Cerebellar cortex (tissue), 1 donor: ENCODE measurements around the gene ARHGAP8.

Experiments
- DNase-seq: peaks from one replicate; pipeline ENCODE4 v3.0.0-alpha.2; 2015; ENCODE audit warnings: low spot score

Gene ARHGAP8

DNA sequence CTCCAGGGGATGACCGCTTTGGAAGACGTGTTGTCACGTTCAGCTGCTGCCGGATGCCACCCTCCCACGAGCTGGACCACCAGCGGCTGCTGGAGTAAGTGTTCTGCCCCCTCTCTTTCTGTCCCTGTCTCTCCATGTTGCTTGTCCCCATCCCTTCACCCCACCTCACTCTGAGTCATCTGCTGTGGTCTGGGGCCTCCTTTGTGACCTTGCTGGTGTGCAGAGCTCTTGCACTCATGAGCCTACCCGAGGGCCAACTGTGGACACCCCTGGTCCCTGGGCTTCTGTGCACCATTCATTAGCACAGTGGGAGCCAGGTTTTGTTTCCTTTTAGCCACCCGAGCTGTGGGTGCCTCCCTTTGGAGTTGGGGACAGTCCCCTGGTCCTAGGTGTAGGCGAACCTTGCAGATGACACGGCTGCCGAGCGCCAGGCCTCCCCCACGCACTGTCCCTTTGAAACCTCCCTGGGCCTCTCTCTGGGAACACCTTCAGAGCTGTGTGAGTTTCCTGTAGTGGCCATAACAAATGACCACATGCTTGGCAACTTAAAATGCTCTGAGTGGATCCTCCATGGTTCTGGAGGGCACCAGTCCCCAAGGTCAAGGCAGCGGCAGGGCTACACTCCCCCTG is 49.8 kb downstream of the ARHGAP8 start:
- DNase-seq: no peak

DNA sequence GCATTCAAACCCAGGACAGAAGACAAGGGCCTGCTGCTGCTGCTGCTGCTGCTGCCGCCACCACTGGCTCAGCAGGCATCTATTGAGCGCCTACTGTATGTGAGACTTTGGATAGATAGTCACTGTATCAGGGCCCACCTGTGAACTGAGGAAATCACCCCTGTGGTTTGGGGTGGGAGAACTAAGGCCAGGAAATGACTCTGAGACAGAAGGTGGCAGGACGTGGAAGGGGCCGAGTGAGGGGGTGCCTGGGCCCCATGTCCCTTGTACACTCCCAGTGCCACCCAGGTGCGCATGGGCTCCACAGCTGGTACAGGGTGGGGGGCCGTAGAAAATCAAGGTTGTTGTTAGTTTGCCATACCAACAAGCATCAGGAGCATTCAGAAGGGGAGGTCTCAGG is 50.6 kb downstream of the ARHGAP8 start:
- no peak for DNase-seq

DNA sequence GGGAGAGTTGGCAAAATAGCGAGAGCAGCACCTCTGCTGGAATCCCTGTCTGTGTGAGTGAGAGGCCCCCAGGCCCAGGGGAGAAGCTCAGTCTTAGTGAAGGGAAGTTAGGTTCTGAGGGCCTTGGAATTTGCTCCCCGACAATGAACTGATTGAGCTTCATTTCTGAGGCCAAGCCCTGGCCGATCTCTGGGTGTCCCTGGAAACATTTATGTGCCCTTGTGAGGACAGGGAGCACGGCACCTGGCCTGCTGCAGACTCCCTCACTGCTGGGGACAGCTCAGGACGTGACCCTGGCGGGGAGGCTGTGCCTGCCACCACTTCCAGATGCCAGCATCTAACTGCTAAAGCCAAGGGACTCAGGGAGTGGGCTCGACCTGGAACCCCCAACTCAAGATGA is 52.0 kb downstream of the ARHGAP8 start:
- no peak for DNase-seq

DNA sequence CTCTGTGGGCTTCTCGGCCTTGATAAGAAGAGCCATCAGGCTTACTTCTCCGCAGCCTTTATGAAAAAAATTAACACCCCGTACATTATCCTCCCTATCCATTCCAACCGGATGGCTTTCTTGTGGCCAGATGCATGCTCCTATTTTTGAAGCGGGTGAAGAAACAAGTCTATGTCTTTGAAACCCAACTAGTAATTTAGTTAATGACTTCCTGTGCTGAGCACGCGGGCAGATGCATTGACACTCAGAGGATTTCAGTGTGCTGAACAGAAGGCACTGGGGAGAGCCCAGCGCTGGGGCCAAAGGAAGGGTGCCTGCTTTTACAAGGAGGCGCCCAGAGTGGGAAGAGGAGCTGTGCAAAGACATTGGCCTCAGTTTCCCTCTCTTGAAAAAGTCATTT is 53.3 kb downstream of the ARHGAP8 start:
- no peak for DNase-seq

DNA sequence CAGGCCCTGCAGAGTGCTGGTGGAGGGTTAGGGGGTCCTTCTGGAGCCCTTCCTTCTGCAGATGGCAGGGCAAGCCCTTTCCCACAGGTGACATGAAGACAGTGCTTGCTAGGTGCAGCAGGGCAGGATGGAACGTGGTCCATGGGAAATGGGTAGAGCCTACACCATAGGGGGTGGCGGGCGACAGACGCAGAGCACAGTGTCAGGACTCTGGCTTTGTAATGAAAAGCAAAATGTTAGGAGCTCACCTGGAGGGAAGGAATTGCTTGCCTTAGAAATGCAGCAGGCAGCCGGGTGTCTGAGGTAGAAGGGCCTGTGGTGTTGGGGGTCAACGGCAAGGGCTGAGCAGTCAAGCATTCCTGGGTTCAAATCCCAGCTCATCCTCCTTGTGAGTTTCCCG is 54.9 kb downstream of the ARHGAP8 start:
- no peak for DNase-seq

DNA sequence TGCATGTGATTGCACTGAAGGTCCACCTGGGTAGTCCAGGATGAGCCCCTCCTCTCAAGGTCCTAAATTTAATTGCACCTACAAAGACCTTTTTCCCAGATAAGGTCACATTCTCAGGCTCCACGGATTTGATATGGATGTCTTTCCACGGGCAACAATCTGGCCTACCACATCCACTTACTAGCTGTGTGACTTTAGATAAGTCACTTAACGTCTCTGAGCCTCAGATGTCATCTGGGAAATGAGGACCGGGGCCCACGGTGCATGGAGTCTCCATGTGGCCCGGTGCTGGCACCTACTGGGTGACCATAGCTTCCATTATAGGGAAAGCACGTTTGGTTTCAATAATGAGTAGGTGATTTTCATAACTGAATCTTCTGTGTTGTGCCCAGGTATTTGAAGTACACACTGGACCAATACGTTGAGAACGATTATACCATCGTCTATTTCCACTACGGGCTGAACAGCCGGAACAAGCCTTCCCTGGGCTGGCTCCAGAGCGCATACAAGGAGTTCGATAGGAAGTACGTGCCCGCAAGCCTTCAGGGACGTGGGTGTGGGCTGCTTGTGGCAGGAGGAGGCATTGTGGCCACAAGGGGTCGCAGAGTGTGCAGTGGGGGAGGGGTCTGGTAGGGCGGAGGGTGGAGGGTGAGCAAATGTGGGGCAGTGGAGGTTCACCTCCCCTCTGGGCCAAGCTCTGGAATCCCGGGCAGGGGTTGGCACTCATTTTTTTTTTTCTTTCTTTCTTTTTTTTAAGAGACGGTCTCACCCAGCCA is 55.7 kb downstream of the ARHGAP8 start:
- DNase-seq: no peak

DNA sequence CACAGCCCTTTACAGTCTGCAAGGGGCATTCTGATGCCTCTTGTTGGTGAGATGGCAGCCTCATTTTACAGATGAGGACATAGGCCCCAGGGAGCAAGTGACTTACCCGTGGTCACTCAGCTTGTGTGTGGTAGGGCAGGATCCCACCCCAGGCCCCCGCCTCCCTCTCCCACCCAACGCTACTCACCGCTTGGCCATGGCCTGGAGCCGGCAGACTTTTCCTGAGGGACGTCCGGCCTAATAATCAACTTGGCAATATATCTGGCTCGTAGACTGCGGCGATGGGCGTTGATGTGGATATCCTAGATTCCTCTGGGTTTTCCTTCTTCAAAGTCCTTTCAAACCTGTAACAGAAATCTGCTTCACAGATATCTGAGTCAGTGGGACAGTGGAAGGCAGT is 57.1 kb downstream of the ARHGAP8 start:
- no peak for DNase-seq

DNA sequence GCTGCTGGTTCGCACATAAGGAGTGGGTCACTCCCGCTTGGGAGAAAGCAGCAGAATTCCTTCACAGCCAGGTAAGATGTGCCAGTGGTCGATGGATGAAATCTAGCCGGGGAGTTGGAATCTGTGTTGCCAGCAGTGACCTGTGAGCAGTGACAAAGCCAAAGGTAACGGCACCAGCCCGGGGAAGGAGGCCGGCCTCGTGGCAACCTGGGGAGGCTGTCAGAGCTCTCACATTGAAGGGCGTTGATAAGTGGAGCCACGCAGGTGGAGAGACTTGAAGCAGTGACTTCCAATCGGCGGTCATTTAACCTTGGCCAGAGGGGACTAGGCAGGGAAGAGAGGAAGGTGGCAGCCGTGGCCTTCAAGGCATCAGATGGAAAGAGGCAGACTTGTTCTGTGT is 58.8 kb downstream of the ARHGAP8 start:
- no peak for DNase-seq

DNA sequence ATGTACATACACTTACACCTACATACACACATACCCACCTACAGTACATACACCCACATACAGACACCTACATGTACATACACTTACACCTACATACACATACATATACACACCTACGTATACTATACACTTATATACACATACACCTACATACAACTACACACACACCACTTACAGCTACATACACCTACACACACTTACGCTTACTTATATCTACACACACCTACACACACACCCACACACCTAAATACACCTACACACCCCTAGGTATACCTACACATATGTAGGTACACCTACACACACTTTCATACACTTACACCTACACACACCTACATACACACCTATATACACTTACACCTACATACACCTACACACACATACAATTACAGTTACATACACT is 61.0 kb downstream of the ARHGAP8 start:
- no peak for DNase-seq

DNA sequence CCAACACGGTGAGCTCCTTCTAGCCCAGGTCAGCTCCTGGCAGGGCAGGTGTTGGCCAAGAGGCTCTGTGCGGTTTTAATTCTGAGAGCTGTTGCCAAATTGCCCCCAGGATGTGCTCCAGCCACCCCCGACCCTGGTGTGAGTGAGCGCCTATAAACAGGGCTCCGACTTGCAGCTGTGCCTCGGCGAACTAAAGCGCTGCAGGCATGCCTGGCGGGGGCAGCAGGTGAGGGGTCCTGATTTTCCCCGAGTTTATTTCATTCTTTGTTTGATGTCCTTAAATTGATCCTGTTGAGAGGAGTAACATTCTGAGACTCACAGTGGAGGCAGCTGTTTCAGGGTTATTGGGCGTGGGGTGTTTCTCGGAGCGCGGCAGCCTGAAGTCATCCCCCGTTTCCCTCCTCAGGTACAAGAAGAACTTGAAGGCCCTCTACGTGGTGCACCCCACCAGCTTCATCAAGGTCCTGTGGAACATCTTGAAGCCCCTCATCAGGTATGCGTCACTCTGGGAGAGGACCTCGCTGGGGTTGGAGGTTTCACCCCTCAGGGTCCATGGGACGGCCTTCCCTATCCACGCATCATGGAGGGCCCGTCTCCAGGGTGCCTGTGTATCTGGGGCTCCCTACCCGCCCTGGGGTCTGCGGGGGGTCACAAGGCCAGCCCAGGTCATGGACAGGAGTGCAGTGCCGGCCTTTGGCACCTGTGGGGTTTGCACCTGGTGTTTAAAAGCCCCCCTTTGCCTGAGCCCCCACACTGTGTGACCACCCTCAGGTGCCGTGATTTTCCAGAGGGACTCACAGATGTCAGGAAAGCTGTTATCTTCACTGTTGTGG is 62.1 kb downstream of the ARHGAP8 start:
- DNase-seq: no peak

DNA sequence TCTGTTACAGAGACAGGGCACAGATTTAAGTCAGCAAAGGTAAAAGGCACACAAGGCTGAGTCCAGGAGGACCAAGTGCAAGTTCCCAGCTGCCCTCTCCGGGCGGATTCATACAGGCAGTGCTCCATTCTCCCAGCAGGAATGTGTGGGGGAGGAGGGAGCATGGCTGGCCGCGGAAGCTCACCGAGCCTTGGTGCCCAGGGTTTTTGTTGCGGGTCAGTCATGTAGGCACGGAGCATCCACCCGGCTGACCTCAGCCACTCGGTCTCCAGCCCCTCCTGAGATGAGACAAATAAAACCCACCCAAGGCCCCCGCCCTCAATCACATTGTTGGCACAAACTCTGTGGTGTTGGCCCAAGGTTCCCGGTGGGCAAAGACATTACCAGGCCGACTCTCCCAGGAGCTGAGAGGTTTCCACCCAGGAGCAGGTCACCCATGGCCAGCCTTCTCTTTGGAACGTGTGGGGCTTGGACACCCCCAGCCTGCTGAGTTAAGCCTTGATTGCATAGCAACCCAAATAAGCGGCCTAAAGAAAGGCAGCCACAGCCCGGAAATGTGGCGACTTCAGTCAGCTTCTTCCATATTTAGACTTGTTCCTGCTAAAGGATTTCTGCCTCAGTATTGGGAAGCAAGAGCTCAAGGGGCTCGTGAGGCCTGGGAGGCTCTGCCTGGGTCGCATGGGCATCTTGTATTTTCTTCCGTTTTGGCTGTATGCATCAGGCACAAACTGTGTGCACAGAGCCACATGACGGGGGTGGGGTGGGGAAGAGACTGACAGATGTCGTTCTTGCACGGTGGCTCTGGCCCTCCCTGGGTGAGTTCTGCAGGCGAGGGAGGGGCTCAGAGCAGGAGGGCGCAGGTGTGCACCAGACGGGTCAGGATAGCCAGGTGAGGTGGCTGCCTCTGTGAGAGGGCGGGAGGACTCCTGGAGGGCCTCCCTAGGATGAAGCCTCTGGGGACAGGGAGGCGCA is 63.0 kb downstream of the ARHGAP8 start:
- no peak for DNase-seq

DNA sequence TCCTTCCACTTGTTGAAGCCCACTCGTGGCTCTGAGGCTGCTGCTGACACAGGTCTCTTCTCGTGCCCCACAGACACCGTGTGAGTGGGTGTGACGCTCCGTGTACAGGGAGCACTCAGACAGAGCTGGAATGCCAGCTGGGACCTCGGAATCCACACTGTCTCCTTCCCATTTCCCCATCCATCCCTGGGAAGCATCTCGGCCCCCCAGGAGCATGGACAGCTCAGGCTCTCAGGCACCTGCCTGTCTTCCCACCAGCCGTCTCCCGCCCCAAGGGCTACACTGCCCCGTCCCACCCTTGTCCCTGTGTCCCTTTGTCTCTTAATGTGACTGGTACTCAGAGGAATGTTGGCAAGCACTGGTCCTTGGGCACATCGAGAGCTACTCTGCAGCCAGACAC is 63.8 kb downstream of the ARHGAP8 start:
- no peak for DNase-seq

DNA sequence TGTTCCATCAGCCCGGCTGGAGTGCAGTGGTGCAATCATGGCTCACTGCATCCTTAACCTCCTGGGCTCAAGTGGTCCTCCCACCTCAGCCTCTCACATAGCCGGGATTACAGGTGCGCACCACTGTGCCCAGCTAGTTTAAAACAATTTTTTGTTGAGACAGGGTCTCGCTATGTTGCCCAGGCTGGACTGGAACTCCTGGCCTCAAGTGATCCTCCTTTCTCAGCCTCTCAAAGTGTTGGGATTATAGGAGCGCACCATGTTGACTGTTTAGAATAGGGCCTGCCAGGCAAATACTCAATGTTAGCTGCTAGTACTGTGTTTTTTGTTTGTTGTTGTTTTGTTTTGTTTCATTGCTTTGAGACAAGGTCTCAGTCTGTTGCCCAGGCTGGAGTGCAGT is 66.4 kb downstream of the ARHGAP8 start:
- no peak for DNase-seq

DNA sequence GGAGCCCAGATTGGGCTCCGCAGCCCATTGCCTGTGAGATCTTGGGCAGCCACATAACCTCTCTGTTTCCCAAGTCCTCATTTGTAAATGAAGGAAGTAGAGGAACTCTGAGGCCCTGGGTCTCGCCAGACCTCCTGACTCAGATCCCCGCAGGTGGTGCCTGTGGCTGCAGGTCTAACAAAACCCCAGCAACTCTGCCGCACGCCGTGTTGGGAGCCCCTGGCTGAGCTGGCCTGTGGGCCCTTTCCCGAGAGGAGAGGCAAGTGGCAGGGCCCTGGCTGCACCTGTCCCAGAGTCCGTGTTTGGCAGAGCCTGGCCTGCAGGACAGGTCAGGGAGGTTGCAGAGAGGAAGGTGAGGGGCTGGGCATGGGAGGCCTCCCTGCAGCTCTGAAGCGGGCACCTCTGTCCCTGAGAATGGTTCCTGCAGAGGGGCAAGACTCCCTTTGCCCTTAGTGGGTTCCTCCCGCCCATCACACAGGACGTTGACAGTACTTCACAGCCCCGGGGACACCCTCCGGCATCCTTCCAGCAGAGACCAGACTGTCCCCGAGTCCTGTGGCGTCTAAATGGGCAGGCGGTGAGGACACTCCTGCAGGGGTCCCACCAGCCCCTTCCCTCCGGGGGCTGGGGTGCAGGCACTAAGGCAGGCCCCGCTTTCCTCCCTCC is 67.7 kb downstream of the ARHGAP8 start:
- no peak for DNase-seq

DNA sequence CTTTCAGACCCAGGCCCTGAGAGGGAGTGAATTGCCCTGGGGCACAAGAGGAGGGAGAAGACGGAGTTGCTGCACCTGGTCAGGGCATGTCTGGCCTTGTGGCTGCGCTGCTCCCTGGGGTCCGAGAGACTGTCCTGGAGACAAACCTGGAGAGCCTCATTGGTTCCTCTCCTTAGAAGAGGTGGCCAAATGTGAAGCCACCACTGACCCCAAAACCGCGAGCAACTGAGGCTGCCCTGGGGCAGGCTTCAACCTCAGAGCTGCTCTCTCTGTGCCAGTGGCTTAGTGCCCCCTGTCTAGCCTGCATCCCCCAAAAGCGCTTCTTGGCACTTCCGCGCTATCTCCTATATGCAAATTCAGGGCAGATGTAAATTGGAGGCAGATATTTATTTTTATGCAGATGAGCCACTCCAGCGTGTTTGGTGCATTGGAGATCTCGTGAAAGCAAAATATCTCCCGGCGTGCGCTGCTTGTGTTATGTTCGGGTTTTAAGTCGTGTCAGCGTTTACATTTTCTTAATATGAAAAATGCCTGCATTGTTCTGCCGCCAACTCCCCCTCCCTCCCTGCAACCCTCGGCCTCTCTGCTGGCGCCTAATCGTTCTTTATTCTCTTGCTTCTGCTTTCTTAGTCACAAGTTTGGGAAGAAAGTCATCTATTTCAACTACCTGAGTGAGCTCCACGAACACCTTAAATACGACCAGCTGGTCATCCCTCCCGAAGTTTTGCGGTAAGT is 69.5 kb downstream of the ARHGAP8 start:
- DNase-seq: no peak

DNA sequence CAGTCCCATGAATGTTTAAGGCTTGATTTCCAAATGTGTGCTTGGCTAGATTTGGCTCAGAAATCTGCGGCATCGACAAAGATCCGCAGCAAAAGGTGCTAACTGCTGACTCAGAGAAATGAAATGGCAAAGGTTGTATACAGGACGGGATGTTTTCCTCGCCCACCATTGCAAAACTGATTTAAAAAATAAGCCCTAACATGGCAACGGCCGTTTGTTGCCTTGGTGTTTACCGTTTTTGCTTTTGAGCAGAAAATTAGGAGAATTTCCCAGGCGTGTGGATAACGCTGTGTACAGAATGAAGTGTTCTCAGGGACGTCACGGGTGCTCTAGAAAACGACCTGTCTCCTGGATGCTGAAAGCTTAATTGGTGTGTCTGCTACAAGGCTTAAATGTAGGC is 70.2 kb downstream of the ARHGAP8 start:
- DNase-seq: no peak

DNA sequence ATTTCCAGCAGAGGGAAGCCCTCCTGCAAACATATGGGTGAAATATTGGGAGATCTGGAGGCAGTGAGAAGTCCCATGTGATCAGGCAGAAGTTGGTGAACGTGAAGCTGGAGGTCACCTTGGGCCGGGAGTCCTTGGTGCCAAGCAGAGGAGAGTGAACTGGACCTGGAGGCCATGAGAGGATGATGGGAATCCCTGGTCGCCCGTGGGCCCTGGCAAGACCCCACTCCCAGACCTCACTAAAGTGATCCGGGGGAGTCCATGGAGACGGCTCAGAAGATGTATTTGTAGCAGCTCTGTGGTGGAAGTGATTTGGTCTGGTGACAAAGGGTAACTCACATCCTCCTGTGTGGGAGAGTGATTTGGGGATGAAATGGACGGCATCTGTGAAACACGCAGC is 71.0 kb downstream of the ARHGAP8 start:
- no peak for DNase-seq

DNA sequence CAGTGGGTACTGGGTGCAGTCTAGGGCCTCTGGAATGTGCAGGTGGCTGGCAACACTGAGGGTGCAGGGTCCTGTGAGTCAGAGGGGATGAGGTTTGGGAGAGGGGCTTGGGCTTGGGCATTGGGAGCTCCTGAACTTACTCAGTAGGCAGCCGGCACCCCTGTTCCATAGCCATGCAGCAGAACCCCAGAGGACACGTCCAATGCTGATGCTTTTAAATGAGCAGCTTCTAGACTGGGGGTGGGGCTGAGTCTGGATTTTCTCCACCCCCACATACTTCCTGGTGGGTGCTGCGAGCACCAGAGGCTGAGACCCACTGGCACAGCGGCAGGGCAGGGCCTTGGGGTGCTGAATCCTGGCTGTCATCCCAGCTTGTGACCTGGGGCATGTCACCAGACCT is 71.4 kb downstream of the ARHGAP8 start:
- no peak for DNase-seq

DNA sequence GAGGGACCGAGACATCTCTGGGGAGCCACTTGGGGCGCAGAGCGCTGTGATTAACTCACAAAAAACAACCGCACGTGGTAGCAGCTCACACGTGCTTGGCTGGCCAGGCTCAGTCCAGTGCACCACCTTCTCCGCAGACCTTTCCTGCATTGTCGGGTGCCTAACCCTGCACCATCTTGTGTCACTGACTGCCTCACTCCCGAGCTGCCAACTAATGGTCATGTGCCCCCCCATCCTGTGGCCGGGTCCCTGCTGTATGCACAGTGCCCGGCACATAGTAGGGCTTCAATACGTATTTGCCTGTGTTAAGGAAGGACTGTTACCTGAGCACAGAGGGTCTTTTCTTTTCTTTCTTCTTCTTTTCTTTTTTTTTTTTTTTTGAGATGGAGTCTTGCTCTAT is 71.9 kb downstream of the ARHGAP8 start:
- DNase-seq: no peak

DNA sequence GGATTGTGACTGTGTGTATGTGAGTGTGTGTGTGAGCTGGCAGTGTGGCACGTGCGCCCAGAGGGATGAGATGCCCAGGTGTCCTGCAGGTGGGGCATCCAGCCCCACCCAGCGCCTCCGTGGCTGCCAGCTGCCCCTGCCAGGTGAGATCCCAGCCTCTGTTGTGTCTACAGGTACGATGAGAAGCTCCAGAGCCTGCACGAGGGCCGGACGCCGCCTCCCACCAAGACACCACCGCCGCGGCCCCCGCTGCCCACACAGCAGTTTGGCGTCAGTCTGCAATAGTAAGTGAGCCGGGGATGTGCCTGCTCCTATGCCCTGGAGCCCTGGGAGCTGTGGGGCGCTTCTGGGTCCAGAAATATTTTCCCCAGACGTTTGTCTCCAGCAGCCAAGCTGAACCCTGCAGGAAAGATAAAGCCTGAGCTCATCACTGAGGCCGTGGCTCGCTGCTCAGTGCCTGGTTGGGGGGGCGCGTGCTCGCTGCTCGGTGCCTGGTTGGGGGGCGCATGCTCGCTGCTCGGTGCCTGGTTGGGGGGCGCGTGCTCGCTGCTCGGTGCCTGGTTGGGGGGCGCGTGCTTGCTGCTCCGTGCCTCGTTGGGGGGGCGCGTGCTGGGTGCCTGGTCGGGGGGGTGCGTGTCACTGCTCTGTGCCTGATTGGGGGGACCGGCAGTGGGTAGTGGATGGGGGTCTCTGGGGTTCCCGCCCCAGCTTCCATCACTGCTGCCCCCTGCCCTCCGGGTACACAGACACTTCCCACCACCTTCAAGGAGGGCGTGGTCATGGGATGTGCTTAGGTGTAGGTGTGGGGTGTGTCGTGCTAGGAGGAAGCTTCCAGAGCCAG is 73.2 kb downstream of the ARHGAP8 start:
- no peak for DNase-seq
